GM12873 (cell line): Measurements from ENCODE around the gene MR1.

Experiments used
- TF ChIP-seq, protein P1 (sequence below): IDR thresholded peaks from 2 replicates; pipeline ENCODE4 v1.5.1; 2012; ENCODE audit warnings: low read depth, mild to moderate bottlenecking, moderate library complexity, low read length, control low read depth; ENCODE audit not compliant: insufficient read depth; ENCODE audit errors: missing control alignments

Gene MR1

DNA sequence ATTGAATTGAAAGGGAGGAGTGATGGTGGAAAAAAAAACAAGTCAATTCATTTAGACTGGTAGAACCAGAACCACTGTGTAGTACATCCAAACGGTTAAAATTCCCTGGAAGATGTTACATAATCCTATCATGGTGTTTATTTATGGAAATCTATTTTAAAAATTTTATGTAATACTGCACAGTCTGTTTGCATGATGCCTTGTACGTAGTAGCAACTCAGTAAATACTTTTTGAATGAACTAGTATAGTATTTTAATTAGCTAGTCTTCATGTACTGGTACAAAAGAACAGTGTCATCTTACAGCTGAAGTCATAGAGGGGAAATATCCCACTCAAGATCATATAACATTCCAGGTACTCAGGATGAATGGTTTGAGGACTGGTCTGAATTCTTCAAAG is 27.7 kb downstream of the MR1 start:
- TF ChIP-seq, protein P1, sequence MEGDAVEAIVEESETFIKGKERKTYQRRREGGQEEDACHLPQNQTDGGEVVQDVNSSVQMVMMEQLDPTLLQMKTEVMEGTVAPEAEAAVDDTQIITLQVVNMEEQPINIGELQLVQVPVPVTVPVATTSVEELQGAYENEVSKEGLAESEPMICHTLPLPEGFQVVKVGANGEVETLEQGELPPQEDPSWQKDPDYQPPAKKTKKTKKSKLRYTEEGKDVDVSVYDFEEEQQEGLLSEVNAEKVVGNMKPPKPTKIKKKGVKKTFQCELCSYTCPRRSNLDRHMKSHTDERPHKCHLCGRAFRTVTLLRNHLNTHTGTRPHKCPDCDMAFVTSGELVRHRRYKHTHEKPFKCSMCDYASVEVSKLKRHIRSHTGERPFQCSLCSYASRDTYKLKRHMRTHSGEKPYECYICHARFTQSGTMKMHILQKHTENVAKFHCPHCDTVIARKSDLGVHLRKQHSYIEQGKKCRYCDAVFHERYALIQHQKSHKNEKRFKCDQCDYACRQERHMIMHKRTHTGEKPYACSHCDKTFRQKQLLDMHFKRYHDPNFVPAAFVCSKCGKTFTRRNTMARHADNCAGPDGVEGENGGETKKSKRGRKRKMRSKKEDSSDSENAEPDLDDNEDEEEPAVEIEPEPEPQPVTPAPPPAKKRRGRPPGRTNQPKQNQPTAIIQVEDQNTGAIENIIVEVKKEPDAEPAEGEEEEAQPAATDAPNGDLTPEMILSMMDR: no peak

DNA sequence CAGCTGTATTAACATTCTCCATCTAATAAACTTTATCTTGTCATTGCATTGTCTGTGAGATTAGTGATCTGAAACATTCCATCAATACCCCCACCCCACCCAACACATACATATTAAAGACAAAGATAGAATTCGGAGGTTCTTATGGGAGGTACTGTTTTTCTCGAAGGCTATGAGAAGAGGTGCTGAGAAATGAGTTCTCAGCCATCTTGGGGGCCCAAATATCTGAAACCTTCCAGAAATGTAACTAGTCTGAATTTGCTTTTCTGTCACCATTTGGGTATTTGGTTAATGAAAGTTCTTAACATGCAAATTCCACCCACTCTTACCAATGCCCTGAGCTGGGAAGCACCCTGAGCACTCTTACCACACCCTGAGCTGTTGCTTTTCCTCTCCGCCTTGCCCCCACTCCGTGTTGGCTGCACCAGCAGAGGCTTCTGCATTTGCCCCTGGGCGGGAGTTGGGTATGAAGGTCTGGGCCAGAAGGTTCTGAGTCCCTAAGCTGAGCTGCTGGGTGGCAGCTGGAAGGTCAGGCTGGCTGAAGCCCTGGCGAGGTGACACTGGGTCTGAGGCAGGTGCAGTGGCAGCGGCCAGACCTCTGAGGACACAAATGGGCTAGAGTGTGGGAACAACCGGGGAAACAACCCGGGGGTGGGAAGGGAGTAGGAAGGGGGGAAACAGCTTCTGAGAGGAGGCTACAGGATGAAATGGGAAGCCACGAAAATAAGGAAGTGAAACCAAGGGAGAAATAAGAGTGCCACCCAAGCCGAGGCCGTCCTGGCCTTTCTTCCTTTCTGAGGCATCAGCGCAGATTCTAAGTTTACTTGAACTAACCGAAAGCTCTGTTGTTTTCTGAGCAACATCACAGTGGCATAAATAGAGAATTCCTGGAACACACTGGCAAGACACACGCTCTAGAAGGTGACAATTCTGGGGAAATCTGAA is 28.4 kb downstream of the MR1 start:
- TF ChIP-seq, protein P1: no peak

DNA sequence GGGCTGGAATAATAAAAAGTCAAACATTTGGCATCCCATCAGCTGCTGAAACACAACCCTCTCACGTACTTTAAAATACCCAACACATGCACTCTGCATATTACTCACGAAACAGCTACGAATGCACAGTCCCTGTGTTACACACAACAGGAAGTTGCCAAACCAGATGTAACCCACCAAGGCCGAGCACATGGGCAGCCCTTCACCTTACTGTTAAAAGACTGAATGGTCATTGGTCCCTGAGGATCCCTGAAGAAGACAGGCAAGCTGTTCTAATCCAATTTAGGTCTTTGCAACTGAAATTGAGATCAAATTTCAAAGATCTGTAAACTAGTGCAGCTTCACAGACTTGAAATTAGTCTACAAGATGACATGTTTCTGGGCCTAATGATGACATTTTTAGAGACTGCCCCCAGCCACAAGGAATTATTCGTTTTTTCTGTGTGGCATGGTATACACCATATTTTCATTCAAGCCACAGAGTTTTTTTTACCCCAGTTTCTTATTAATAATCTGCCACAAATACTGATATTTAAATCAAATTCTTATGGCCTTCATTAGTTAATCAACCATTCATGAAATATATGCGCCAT is 29.1 kb downstream of the MR1 start:
- TF ChIP-seq, protein P1: no peak

DNA sequence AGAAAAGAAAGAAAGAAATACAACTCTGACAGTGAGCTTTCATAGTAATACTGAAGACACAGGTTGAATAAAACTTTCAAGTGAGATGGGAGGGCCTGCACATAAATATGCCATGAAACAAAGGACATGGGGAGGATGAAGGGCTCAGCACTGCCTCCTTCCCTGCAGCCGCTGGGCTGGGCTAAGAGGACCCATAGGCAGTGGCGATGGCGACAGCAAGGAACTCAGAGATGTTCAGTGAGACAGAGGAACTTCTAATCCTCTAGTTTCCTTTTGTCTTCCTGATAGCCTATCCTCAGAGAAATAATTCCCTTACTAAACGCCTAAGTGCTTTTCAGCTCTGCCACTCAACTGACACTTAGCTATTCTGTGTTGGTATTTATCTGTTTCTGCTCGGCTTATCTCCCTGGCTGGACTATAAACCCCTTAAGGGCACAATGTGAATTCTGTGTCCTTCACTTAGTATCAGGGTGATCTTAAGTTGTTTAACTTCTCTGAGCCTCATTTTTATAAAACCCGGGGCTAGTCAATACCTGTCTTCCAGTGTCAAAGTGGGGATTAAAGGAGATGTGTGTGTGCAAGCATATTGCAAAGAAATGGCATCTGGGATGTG is 30.3 kb downstream of the MR1 start:
- TF ChIP-seq, protein P1: no peak

DNA sequence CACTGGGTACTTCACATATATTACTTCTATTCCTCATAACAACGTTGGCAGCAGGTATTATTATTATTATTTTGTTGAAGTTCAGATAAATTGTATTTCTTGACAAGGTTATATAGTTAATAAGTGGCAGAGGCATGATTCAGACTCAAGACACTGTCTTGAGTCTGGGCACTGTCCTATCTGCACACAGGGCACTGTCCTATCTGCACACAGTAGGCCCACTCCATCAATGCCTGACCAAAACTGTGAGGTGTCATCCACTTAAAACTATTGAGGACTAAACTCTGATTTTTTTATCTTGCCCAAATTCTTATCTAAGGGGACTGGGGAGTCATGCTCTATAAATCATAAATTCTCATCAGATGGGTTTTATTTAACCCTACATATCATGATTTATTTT is 30.9 kb downstream of the MR1 start:
- TF ChIP-seq, protein P1: no peak

DNA sequence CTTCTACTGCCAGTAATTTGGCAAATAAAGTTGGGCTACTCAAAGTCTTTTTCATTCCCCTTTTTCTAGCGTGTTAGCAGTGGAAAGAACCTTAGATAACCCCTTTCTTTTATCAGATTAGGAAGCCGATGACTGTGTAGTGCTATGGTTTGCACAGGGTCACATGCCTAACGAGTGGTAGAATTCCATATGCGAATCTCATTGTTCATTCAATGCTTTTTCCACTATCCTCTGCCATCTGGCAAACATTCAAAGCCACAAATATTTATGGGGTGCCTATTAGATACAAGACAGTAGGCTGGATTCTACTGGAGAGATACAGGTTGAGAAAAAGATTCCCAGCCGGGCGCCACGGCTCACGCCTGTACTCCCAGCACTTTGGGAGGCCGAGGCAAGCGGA is 39.9 kb downstream of the MR1 start:
- TF ChIP-seq, protein P1: no peak

DNA sequence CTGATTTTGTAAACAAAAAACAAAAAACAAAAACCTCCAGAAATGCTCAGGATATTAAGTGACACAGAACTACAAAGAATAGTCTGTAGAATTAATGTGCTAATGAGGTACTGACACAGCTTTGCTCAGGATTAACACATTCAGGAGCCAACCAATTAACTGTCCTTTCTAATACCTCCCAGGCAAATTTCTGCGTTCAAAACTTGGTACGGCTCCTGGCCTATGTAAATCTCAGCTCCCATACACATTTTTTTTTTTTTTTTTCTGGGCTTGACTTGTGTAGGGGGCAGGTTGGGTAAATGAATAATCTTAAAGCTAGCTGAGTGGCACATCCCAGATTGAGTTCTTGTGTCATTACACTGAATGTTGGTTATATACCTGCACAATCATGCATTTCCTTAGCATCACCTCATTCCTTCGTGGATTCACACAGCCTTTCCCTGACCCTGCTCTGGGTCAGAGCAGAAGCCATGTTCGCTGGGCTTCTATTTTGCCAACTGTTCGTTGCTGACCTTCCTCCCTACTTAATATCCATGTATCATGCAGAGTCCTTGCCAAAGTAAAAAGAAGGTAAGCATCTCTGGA is 42.1 kb downstream of the MR1 start:
- TF ChIP-seq, protein P1: no peak
